ENCODE data around the gene ACOX3.

Gene ACOX3

GRCh38 chr4:8326206-8326605 is 114.3 kb downstream of the ACOX3 start:
- no peak for TF ChIP-seq CTCF (IDR thresholded peaks at IDR 0.05; ENCODE audit: borderline replicate concordance, insufficient read depth, low read depth, low read length)
- no peak overlapping the region for H3K4me3 ChIP-seq (ENCODE audit: low read depth, low read length)

GRCh38 chr4:8325291-8325973 is 115.1 kb downstream of the ACOX3 start:
- TF ChIP-seq CTCF (IDR thresholded peaks at IDR 0.05; ENCODE audit: borderline replicate concordance, insufficient read depth, low read depth, low read length), result no peak
- no peak overlapping the region for H3K4me3 ChIP-seq (ENCODE audit: low read depth, low read length)

GRCh38 chr4:8324640-8325239 is 115.8 kb downstream of the ACOX3 start:
- no peak overlapping the region for H3K4me3 ChIP-seq (ENCODE audit: low read depth, low read length)
- TF ChIP-seq CTCF (IDR thresholded peaks at IDR 0.05; ENCODE audit: borderline replicate concordance, insufficient read depth, low read depth, low read length), result no peak

GRCh38 chr4:8323947-8324555 is 116.5 kb downstream of the ACOX3 start:
- H3K4me3 ChIP-seq (ENCODE audit: low read depth, low read length), result no peak overlapping the region
- no peak for TF ChIP-seq CTCF (IDR thresholded peaks at IDR 0.05; ENCODE audit: borderline replicate concordance, insufficient read depth, low read depth, low read length)

GRCh38 chr4:8322794-8323704 is 117.5 kb downstream of the ACOX3 start:
- no peak for TF ChIP-seq CTCF (IDR thresholded peaks at IDR 0.05; ENCODE audit: borderline replicate concordance, insufficient read depth, low read depth, low read length)
- no peak overlapping the region for H3K4me3 ChIP-seq (ENCODE audit: low read depth, low read length)

GRCh38 chr4:8321771-8322170 is 118.8 kb downstream of the ACOX3 start:
- no peak for TF ChIP-seq CTCF (IDR thresholded peaks at IDR 0.05; ENCODE audit: borderline replicate concordance, insufficient read depth, low read depth, low read length)
- no peak overlapping the region for H3K4me3 ChIP-seq (ENCODE audit: low read depth, low read length)
